Right atrium auricular region (tissue), 2 donors: ENCODE data around the gene MAGI2. TPM values are rescaled to one million over a fixed set of nuclear protein-coding genes. Genes with fewer than 3 reads are reported as not detected.

Experiments used
- DNase-seq: peaks from one replicate; pipeline ENCODE4 v3.0.0-alpha.2; 2019; ENCODE audit warnings: low spot score
- H3K27ac ChIP-seq, 2 donors: fragments of 200-600 bp; sonication (generic); 1 replicate in 1 of 2; 2 replicates in 1 of 2; pipeline ENCODE4 v1.5.1; 2016 to 2019
- H3K27me3 ChIP-seq, 2 donors: fragments of 200-600 bp; sonication (generic); one replicate each; pipeline versions ENCODE4 v1.5.1 to v1.6.0; 2017 to 2019
- H3K36me3 ChIP-seq: fragments of 200-600 bp; sonication (generic); one replicate; pipeline ENCODE4 v1.5.1; 2016
- H3K4me1 ChIP-seq, 2 donors: fragments of 200-600 bp; sonication (generic); one replicate each; pipeline versions ENCODE4 v1.5.1 to v1.6.0; 2017 to 2019
- H3K4me3 ChIP-seq, 2 donors: fragments of 200-600 bp; sonication (generic); 1 replicate in 1 of 2; 2 replicates in 1 of 2; pipeline ENCODE4 v1.5.1; 2017 to 2019; ENCODE audit warnings: mild to moderate bottlenecking in 1 of 2, moderate library complexity in 1 of 2
- H3K9me3 ChIP-seq, 2 donors: fragments of 200-600 bp; sonication (generic); one replicate each; pipeline ENCODE4 v1.5.1; 2019
- total RNA-seq, 2 donors: library from RNA; depleted of rRNA; stranded (reverse); fragments of >200 nt; gene quantifications; one replicate each; pipeline ENCODE4 v1.1.0, GENCODE V29; 2016
- TF ChIP-seq, protein P1 (sequence below), 2 donors: fragments of 200-600 bp; sonication (generic); IDR thresholded peaks; one replicate each; pipeline ENCODE4 v1.5.1; 2019; ENCODE audit warnings: antibody characterized with exemption in 2 of 2

The MAGI2 gene
- total RNA-seq, 2 donors from 2014 or later, result 5.9 to 6.0 TPM

DNA sequence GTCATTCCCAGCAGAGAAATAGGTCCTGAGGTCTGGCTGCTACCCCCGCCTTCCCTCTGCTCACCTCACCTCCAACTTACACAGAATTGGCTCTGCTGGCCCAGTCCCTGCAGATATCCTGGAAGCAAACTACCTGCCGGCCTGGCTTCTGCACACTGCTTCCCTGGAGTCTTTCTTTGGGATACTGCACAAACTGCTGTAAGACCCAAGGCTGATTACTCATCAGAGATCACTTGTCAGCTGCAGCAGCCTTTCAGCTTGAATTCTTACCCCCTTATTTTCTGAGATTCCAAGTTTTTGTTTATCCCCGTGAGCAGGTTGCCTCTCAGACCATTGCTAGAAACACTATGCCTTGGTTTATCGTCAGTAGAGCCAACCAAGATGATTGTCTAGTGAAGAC lies 1228.5 kb downstream of the MAGI2 start:
- H3K27ac ChIP-seq, result no peak overlapping the region
- TF ChIP-seq, protein P1, sequence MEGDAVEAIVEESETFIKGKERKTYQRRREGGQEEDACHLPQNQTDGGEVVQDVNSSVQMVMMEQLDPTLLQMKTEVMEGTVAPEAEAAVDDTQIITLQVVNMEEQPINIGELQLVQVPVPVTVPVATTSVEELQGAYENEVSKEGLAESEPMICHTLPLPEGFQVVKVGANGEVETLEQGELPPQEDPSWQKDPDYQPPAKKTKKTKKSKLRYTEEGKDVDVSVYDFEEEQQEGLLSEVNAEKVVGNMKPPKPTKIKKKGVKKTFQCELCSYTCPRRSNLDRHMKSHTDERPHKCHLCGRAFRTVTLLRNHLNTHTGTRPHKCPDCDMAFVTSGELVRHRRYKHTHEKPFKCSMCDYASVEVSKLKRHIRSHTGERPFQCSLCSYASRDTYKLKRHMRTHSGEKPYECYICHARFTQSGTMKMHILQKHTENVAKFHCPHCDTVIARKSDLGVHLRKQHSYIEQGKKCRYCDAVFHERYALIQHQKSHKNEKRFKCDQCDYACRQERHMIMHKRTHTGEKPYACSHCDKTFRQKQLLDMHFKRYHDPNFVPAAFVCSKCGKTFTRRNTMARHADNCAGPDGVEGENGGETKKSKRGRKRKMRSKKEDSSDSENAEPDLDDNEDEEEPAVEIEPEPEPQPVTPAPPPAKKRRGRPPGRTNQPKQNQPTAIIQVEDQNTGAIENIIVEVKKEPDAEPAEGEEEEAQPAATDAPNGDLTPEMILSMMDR (IDR thresholded peaks at IDR 0.05), result no peak
- no peaks in the 10 kb centered on the region for H3K9me3 ChIP-seq
- no peaks in the 10 kb centered on the region for H3K4me1 ChIP-seq
- H3K4me3 ChIP-seq, result no peak overlapping the region
- no peak for DNase-seq
- H3K36me3 ChIP-seq, result no peaks in the 10 kb centered on the region
- no peaks in the 10 kb centered on the region for H3K27me3 ChIP-seq

DNA sequence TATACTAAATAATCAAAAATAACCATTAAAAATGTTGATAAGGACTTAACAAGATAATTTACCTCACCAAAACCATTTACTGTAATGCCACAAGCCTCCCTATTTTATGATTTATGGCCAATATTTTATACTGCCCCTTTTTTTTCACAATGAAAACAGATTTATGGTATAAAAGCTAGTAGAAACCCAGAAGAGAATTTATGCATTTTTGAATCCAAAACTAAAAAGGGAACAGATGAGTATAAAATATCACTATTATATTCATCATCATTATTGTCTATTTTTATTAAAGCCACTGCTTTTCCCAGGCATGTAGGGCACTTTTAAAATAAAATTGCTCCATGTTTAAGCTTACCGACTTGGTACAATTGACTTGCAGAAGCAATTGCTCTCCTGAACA lies 1229.9 kb downstream of the MAGI2 start:
- DNase-seq, result no peak
- H3K27ac ChIP-seq, result no peak overlapping the region
- H3K27me3 ChIP-seq, result no peaks in the 10 kb centered on the region
- H3K4me3 ChIP-seq, result no peak overlapping the region
- no peaks in the 10 kb centered on the region for H3K36me3 ChIP-seq
- H3K9me3 ChIP-seq, result no peaks in the 10 kb centered on the region
- H3K4me1 ChIP-seq, result no peaks in the 10 kb centered on the region
- TF ChIP-seq, protein P1 (IDR thresholded peaks at IDR 0.05), result no peak

DNA sequence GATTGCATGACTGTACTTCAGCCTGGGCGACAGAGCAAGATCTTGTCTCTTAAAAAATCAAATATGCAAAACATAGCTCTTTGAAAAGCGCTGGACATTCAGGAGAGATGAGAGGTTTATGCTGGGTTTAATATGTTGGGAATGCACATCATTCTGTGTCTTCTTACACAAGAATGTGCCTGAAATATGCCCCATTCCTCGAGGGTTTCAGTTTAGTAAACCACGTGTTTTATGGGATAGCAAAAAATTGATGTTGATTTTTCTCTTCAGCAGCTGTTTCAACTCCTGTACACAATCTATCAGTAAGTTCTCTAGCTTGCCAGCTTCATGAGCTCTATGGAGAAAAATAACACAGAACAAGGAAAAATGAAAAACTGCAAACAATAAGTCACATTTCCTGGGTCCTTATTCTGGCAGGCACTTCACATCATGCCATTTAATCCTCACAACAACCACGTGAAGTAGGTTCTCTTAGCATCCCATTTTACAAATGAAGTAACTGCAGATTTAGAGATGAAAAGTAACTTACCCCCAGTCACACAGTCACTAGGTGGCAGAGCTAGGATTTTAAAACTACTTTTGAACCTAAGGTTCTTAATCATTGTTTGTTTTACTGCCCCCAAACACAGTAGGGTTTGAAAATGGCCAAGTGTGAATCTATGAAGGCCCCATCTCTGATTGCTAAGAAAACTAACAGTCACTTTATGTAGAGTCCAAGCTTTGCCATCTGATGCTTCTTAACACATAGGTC lies 1231.3 kb downstream of the MAGI2 start:
- H3K27me3 ChIP-seq, result no peaks in the 10 kb centered on the region
- TF ChIP-seq, protein P1 (IDR thresholded peaks at IDR 0.05), result peak in 1 of 2 donors; percentile 21
- no peak for DNase-seq
- no peak overlapping the region for H3K27ac ChIP-seq
- H3K36me3 ChIP-seq, result no peaks in the 10 kb centered on the region
- H3K4me1 ChIP-seq, result no peaks in the 10 kb centered on the region
- no peaks in the 10 kb centered on the region for H3K9me3 ChIP-seq
- H3K4me3 ChIP-seq, result no peak overlapping the region

DNA sequence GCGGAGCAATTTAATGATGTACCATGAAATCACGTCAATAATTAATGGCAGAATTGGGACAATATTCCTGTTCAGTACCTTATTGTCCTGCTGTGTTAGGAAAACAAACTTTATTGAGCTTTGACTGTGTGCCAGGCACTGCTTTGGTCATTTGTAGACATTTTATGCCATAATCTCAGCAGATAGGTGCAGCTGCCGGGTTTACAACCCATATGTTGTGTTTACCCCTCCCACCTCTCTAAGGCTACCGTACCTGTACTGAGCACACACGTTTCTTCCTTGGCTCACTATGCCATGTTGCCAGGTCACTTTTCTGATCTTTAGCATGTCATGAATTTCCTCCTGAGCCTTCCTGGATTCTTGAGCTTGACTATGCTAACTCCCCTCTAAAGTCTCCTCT lies 1232.7 kb downstream of the MAGI2 start:
- no peak overlapping the region for H3K27ac ChIP-seq
- no peak for DNase-seq
- no peaks in the 10 kb centered on the region for H3K9me3 ChIP-seq
- H3K4me1 ChIP-seq, result no peaks in the 10 kb centered on the region
- H3K27me3 ChIP-seq, result no peaks in the 10 kb centered on the region
- no peaks in the 10 kb centered on the region for H3K36me3 ChIP-seq
- TF ChIP-seq, protein P1 (IDR thresholded peaks at IDR 0.05), result no peak
- no peak overlapping the region for H3K4me3 ChIP-seq

DNA sequence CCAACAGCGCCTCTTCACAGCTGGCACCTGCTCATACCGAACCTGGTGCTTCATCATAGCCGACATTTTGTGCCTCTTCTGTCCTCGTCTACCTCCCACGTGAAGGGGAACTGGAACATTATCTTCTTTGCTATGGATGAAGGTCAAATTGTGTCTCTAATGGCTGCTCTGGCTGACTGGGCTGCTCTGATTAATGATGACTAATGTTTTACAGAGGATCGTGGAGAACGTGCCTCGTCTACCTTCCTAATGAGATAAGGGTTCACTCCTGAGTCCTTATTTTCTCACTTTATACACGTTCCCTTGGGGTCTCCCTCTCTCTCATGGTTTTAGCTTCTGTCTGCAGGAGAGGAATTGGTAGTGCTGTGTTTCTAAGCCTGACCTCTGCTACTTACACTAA lies 1234.6 kb downstream of the MAGI2 start:
- H3K27me3 ChIP-seq, result no peaks in the 10 kb centered on the region
- H3K4me1 ChIP-seq, result no peaks in the 10 kb centered on the region
- DNase-seq, result no peak
- no peaks in the 10 kb centered on the region for H3K36me3 ChIP-seq
- no peak overlapping the region for H3K4me3 ChIP-seq
- no peak overlapping the region for H3K27ac ChIP-seq
- TF ChIP-seq, protein P1 (IDR thresholded peaks at IDR 0.05), result no peak
- H3K9me3 ChIP-seq, result no peaks in the 10 kb centered on the region

DNA sequence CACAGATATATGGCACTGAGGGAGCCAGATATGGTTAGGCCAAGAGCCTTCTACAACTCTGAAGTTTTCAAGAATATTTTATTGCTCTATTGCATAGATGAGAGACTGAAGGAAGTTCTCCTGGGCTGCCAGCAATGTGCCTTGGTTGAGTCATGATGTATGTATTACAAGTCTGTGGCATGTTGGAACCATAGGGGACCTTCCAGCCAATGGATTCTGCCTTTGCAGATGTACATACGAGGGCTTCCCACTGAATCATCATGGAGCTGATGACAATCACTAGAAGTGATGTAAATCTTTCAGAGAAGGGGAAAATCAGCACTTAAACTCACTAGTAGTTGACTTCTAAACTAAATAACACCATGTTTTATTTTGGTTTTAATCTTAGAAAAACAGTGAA lies 1235.4 kb downstream of the MAGI2 start:
- no peak for DNase-seq
- Histone ChIP-seq H3K4me1 (no peaks in the 10 kb centered on the region), H3K27me3 (no peaks in the 10 kb centered on the region), H3K27ac (no peak overlapping the region), H3K4me3 (no peak overlapping the region), H3K36me3 (no peaks in the 10 kb centered on the region), H3K9me3 (no peaks in the 10 kb centered on the region)
- TF ChIP-seq, protein P1 (IDR thresholded peaks at IDR 0.05), result no peak
